ACC112 (cell line): ENCODE measurements around the gene RFX2.
"Not testable (repeated sequence)": the region's sequence is repeated elsewhere in the genome, so short reads cannot be mapped to it uniquely, and the experiment has no call there.

ENCODE experiments used
- H2AFZ ChIP-seq: fragments of 200-600 bp; sonication (generic); one replicate; pipeline ENCODE4 v1.6.0; 2017; ENCODE audit warnings: antibody characterized with exemption, low read length; ENCODE audit not compliant: unreplicated experiment
- H3K27ac ChIP-seq: fragments of 200-600 bp; sonication (generic); 2 replicates; pipeline ENCODE4 v1.5.1; 2014; ENCODE audit warnings: low read depth, mild to moderate bottlenecking, antibody characterized with exemption, low read length, moderate library complexity
- H3K27me3 ChIP-seq: fragments of 200-600 bp; sonication (generic); 2 replicates; pipeline ENCODE4 v1.6.1; 2014; ENCODE audit warnings: mild to moderate bottlenecking, antibody characterized with exemption, low read length, moderate library complexity, mixed read lengths; ENCODE audit not compliant: insufficient read depth
- H3K36me3 ChIP-seq: fragments of 200-600 bp; sonication (generic); 2 replicates; pipeline ENCODE4 v1.6.1; 2016; ENCODE audit warnings: mild to moderate bottlenecking, antibody characterized with exemption, low read length, moderate library complexity, mixed read lengths; ENCODE audit not compliant: insufficient read depth
- H3K4me1 ChIP-seq: fragments of 200-600 bp; sonication (generic); one replicate; pipeline ENCODE4 v1.6.1; 2016; ENCODE audit warnings: low read length, mixed read lengths; ENCODE audit not compliant: insufficient read depth, unreplicated experiment, control insufficient read depth
- H3K4me3 ChIP-seq: fragments of 200-600 bp; sonication (generic); 2 replicates; pipeline ENCODE4 v1.5.1; 2014; ENCODE audit warnings: mild to moderate bottlenecking, low read depth, low read length
- H3K79me2 ChIP-seq: fragments of 200-600 bp; sonication (generic); one replicate; pipeline ENCODE4 v1.6.0; 2016; ENCODE audit warnings: low read length; ENCODE audit not compliant: control insufficient read depth, unreplicated experiment, insufficient read depth

RFX2 gene

DNA sequence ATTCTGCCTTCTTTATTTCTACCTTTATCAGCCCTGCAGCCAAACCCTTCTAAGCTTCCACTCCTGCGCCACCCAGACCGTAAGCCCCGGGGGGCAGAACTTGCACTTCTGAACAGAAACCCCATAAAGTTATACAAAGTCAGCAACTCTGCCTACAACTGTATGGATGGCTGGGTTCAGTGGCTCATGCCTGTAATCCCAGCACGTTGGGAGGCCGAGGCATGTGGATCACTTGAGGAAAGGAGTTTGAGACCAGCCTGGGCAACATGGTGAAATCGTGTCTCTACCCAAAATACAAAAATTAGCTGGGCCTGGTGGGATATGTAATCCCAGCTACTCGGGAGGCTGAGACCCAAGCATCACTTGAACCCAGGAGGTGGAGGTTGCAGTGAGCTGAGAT is 142.7 kb downstream of the RFX2 start:
- H2AFZ ChIP-seq: no peak overlapping the region
- H3K27ac ChIP-seq: no peak overlapping the region
- no peaks in the 10 kb centered on the region for H3K27me3 ChIP-seq
- H3K36me3 ChIP-seq: no peaks in the 10 kb centered on the region
- H3K4me1 ChIP-seq: peaks cover 7% of the 10 kb centered on the region
- peaks cover 97% of the 10 kb centered on the region for H3K79me2 ChIP-seq
- no peak overlapping the region for H3K4me3 ChIP-seq

DNA sequence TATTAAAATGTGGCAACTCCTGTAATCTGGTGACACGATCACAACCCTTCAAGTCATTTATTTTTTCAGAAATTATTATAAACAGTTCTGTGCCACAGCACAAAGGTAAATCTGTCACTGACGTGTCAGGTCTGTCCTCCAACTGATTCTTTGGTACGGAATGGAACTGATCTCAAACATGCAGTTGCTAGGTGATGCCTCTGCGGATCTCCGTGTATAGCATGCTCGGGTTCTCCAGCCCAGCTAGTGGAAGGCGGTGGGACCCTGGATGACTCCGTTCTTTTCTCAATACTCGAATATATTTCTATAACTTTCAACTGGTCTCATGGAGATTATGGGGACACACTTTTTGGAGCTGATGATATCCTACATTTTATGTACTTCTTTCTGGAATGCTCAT is 143.4 kb downstream of the RFX2 start:
- Histone ChIP-seq H3K27me3 (no peaks in the 10 kb centered on the region), H3K27ac (no peak overlapping the region), H3K79me2 (peaks cover 97% of the 10 kb centered on the region), H3K4me1 (peaks cover 12% of the 10 kb centered on the region), H2AFZ (no peak overlapping the region), H3K4me3 (no peak overlapping the region), H3K36me3 (no peaks in the 10 kb centered on the region)

DNA sequence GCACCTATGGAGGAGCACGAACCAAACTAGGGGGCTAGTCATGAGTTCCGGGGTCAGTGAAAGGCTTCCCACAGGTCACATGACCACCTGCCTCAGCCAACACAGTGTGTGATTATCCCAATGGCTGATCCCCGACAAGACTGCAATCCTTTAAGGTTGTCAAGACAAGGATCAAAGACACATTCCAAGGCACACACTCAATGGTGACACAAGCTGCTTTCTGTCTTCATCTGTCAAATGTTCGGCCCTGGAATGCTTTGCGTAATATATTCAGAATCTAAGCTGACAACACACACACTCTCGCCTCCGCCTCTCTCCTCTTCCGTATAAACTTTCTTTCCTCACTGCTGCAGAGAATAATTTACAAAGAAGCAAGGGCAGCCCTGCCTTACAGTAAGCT is 144.1 kb downstream of the RFX2 start:
- peaks cover 13% of the 10 kb centered on the region for H3K4me1 ChIP-seq
- no peak overlapping the region for H3K27ac ChIP-seq
- no peaks in the 10 kb centered on the region for H3K27me3 ChIP-seq
- peaks cover 92% of the 10 kb centered on the region for H3K79me2 ChIP-seq
- no peak overlapping the region for H2AFZ ChIP-seq
- no peak overlapping the region for H3K4me3 ChIP-seq
- no peaks in the 10 kb centered on the region for H3K36me3 ChIP-seq

DNA sequence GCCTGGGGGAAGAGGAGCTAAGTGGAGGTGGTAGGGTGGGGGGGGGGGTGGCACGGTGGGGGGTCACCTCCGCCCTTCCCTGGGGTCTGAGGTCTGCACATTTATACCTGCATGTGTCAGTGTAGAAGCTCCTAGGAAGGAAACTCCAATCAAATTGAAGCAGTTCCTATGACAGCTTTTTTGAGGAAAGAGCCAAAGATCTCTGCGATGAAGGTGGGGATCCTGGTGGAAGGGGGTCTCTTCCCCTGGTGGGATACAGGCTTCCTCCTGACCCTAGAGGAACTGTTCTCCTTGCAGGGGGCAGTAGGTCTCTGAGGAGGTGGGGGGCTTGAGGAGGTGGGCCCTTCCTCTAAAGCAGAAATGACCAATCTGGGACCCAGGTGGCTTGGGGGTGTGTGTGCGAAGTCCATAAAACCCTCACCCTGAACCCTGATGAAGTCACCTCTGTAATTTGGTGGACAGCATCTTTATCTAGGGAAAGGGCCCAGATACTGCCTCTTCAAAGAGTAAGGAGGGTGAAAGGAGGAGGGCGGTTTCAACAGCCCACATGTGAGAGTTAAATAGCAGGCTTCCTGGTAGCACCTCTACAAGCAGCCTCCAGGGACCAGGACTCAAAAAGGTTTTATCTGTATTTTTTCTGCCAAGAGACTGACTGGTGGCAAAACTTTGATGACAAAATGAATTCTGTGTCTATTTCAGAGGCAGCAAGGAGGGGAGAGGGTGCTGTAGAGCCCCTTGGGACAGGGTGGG is 145.3 kb downstream of the RFX2 start:
- Histone ChIP-seq H3K36me3 (no peaks in the 10 kb centered on the region), H3K27me3 (no peaks in the 10 kb centered on the region), H3K79me2 (peaks cover 91% of the 10 kb centered on the region), H2AFZ (no peak overlapping the region), H3K27ac (no peak overlapping the region), H3K4me3 (no peak overlapping the region), H3K4me1 (peaks cover 13% of the 10 kb centered on the region)

DNA sequence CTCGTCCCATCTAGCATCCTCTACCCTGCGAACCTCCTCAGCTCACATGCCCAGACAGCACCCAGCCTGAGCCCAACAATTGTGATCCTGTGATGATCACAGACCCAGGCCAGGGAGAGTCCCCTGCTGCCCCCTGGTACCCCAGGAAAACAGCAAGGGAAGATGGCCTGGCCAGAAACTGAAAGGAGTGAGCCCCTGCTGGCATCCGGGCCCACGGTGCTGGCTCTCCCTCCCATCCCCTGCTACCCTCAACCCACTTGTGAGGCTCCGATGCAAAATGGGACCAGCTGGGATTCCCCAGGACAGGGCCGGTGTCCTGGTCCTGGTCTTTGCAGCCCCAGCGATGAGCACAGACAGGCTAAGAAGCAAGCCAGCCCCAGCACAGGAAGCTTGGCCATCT is 146.4 kb downstream of the RFX2 start:
- Histone ChIP-seq H3K27me3 (no peaks in the 10 kb centered on the region), H2AFZ (no peak overlapping the region), H3K4me3 (no peak overlapping the region), H3K79me2 (peaks cover 91% of the 10 kb centered on the region), H3K27ac (no peak overlapping the region), H3K4me1 (peaks cover 13% of the 10 kb centered on the region), H3K36me3 (no peaks in the 10 kb centered on the region)

DNA sequence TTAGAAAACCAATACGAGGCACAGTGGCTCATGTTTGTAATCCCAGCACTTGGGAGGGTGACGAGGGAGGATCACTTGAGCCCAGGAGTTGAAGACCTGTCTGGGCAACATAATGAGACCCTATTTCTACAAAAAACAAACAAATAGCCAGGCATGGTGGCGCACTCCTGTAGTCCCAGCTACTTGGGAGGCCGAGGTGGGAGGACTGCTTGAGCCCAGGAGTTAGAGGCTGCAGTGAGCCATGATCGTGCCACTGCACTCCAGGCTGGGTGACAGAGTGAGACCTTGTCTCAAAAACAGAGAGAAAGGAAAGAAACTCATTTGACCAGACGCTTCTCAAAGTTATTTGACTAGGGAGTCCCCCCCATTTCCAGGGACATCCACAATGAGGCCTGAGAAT is 147.0 kb downstream of the RFX2 start:
- H3K4me3 ChIP-seq, H3K27me3 ChIP-seq, H3K27ac ChIP-seq, H3K36me3 ChIP-seq, H3K4me1 ChIP-seq, H2AFZ ChIP-seq: not testable (repeated sequence)
- H3K79me2 ChIP-seq: peaks cover 91% of the 10 kb centered on the region

DNA sequence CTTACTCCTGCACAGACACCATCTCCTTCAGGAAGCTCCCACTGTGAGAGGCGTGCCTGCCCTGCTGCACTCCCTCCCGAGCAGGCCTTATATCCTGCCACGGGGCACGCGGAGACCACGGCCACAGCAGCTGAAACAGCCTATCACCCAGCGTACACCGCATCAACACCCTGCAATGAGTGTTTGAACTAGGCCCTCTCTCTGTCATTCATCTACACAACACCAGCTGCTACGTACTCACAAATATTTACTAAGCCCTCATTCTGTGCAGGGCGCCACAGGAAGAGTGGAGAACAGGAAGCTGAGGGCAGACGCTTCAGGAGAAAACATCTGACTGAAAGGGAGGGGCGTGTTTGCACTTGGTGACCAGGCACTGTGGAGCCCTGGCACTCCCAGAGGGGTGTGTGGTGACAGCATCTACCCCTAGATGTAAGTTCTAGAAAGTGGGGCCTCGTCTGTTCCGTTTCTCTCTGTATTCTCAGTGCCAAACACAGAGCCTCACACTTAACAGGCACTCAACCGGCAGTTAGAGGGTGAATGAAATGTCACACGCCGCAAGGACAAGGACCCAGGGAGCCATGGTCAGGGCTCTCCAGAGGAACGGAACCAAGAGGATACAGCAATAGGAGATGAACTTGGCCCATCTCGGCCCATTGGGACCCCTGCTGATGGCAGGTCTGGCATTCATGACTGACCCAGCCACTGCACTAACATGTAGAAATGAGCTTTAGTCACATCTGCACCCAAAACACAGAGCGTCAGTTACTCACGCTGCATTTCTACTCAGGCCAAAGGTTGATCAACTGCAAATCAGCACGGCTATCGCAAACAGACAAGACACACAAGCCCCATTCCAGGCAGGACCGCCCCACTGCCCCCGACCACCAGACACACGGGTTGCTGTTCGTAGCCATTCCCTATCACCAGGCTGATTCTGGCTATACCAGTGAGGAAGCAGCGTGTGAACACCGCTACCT is 148.0 kb downstream of the RFX2 start:
- H3K36me3 ChIP-seq: no peaks in the 10 kb centered on the region
- H3K27me3 ChIP-seq: no peaks in the 10 kb centered on the region
- H3K4me1 ChIP-seq: peaks cover 6% of the 10 kb centered on the region
- peaks cover 90% of the 10 kb centered on the region for H3K79me2 ChIP-seq
- no peak overlapping the region for H3K4me3 ChIP-seq
- H3K27ac ChIP-seq: no peak overlapping the region
- no peak overlapping the region for H2AFZ ChIP-seq

DNA sequence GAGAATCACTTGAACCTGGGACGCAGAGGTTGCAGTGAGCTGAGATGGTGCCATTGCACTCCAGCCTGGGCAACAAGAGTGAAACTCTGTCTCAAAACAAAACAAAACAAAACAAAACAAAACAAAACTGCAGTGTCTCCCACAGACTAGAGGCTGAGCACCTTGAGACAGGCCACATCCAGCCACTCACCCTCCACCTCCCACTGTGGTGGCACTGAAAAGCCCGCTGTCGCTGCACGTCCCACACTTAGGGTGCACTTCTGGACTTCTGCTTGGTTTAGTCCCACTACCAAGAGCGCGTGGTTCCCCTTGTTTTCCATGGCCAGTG is 148.7 kb downstream of the RFX2 start:
- not testable (repeated sequence) for H3K27me3 ChIP-seq, H3K27ac ChIP-seq, H2AFZ ChIP-seq, H3K36me3 ChIP-seq, H3K4me3 ChIP-seq, H3K4me1 ChIP-seq
- peaks cover 89% of the 10 kb centered on the region for H3K79me2 ChIP-seq

DNA sequence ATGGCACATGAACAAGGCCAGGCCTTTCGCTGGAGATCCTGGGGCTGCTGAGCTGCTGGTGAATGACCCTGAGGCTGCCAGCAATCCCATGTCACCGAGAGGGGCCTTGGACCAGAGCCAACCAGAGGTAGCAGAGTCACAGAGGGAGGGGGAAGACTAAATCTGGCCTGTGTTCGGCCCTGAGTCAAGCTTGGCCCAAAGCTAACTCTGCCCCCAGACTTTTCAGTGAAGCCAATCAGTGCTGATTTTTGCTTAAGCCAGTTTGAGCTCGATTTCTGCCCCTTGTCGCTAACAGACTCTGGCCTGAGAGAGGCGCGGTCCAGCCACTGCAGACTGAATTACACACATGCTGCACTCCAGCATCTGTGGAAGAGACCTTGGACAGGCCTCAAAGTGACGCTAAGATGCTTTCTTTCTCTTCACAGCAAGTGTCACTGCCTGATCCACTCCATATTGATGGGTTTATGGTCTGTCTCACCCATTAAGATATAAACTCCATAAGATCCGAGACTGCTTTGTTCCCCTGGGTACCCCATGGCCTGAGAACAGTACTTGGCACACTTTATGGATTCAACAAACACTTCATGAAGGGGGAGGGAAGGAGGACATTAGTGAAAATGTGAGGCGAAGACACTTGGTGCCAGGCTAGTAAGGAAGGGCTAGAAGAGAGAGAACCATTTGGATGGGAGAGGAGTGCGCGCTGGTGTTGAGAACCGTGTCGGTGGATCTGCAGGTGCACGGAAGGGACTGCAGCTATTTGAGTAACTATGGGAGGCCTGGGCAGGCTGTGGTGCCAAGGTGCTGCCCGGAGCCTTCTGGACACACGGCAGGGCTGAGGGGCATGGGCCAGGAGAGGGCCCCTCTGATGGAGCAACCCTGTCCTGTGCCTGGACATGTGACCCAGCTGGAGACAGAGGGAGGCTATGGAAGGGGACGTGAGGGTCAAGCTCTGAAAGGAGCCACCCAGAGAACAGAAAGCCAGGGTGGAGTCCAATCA is 150.0 kb downstream of the RFX2 start:
- Histone ChIP-seq H2AFZ (no peak overlapping the region), H3K79me2 (peaks cover 89% of the 10 kb centered on the region), H3K36me3 (no peaks in the 10 kb centered on the region), H3K4me3 (no peak overlapping the region), H3K27ac (no peak overlapping the region), H3K4me1 (peaks cover 6% of the 10 kb centered on the region), H3K27me3 (no peaks in the 10 kb centered on the region)

DNA sequence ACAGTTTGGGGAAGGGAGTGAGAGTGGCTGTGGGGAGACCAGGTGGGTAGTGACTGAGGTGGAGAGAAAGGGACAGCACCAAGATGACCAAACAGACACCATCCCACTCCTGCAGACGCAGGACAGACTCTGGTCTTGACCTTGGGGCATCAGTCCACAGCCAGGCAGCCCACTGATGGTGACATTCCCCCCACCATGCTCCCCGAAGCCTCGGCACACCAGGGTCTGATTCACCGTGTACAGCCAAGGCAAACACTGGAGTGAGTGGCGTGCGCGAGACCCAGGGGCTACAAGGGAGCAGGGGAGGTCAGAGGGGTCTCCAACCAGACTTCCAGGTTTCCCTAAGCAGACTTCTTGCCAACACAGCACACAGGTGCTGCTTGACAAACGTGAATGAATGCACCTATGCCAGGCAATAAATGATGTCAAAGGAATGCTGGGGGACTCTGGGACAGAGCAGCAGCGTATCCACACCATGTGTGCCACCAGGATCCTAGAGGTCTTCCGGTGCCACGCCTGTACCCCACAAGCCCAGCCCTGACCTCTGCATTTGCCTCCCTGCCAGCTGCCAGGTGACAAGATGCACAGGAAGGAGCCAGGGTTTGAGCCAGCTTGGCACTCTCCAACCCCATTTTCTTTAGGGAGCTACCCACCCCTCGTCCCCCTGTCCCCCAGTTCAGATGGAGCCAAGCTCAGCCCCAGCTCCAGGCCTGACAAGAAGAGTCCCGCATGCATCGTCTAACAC is 150.9 kb downstream of the RFX2 start:
- no peak overlapping the region for H2AFZ ChIP-seq
- H3K27me3 ChIP-seq: no peaks in the 10 kb centered on the region
- no peaks in the 10 kb centered on the region for H3K36me3 ChIP-seq
- peaks cover 86% of the 10 kb centered on the region for H3K79me2 ChIP-seq
- no peak overlapping the region for H3K4me3 ChIP-seq
- peaks cover 6% of the 10 kb centered on the region for H3K4me1 ChIP-seq
- no peak overlapping the region for H3K27ac ChIP-seq
